Activated CD8-positive, alpha-beta memory T cell treated with anti-CD3 and anti-CD28 coated beads, Interleukin-2, amount 50 U/mL, for 24 hours (primary cell): ENCODE results near the gene RASAL3.
"Not testable (repeated sequence)": the region's sequence is repeated elsewhere in the genome, so short reads cannot be mapped to it uniquely, and the experiment has no call there.

ENCODE experiments used
- DNase-seq: peaks from one replicate; pipeline ENCODE4 v3.0.0-alpha.2; 2020; ENCODE audit errors: extremely low read depth

The RASAL3 gene

DNA sequence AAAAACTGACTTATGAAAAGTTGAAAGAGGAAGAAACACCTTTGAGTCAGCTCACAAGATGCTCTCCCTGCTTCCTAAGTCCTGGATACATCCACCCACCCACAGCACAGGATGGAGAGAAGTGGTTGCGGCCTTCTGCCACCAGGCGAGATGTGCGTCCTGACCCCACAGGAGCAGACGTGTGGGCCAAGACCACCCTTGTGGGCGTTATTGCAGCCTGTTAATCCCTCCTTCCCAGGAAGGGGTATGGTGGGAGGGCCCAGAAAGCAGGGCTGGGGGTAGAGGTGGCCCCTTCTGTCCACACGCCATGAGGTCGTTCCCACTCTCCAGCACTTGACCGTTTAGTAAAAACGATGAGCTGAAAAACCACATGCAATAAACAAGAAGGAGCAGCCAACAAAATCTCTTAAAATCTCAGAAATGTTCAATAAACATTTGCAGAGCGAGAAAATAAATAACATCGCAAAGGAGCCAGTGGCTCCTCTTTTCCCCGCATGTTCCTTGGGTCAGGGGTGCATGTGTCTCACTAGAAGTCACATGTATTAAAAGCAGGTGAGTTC, 43.1 kb downstream of the RASAL3 start:
- DNase-seq: no peak

DNA sequence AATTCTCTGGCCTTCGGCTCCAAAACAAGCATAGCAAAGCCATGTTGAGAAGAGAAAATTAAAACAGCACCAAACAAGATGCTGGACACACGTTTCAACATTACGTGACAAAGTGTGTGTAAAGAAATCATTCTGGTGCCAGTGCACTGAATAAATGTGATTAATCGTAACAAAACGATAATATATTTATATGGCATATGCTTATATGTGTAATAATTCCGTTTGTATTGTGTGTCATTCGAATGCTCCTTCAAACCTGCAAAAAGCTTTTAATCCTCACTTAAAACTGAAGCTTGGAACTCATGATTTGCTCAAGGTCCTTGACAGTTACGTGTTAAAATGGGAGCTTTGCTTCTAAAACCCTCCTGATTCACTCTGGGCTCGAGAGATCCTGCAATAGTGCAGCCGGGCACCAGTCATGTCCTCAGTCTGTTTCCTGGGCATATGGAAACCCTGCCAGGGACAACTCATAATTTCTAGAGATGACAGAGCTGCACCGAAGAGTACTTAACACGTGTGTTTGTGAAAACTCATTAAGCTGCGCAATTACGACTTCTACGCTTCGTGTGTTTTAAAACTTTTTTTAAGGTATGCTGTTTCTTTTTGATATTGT, 44.8 kb downstream of the RASAL3 start:
- no peak for DNase-seq

DNA sequence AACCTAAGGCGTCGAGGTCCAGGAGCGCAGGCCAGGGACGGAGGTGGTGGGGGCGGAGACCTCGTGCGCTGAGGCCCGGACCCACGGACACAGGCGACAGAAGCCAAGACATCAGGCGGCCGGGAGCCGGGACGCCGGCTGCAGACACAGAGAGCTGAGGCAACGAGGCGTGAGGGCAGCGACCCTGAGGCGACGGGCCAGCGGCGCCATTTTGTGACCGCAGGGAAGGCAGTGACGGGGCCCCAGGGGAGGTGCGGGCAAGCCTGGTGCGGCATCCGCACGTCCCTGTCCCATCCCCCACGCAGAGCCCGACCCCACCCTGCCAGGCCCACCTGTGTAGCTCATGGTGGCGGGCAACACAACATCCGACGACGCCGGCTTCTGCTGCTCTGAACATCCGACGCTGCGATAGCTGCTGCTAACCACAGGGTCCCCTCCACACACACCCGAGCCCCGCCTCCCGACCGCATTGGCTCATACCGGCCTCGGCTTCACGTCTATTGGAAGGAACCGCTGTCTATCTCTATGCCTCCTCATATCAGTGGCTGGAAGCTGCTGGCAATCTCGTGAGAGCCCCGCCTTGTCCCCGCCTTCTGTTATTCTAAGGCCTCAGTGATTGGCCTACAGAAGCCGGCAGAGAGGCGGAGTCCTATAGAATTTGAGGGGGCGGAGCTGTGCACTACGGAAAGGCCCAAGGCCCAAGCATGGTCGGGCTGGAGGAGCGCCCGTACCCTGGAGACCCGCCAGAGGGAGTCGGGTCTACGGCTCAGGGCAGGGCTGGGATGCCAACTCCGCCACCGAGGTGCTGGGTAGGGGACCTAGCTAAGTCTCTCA, 45.5 kb downstream of the RASAL3 start, which contains the start of gene AKAP8L:
Gene AKAP8L, minus strand, starts transcription at position 410 of the 834 bp plus-strand sequence. Its CDS starts 65 bp downstream, at position 345.
- peak; percentile 99 for DNase-seq

DNA sequence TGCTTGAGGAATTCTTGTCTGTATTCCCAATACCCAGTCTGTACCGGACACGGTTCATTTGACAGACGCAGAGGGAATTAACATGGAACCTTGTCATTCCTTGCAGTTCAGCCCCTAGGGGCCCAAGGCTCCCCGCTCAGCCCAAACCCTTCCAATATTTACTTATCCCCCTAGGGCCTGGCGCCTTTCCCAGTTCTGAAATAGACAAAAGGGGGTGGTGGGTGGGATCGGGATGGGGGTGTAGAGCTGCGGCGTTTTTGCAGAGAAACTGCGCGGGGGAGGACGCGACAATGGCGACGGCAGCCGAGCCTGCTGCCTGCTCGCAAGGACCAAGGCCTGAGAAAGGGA, 46.1 kb downstream of the RASAL3 start:
- no peak for DNase-seq

DNA sequence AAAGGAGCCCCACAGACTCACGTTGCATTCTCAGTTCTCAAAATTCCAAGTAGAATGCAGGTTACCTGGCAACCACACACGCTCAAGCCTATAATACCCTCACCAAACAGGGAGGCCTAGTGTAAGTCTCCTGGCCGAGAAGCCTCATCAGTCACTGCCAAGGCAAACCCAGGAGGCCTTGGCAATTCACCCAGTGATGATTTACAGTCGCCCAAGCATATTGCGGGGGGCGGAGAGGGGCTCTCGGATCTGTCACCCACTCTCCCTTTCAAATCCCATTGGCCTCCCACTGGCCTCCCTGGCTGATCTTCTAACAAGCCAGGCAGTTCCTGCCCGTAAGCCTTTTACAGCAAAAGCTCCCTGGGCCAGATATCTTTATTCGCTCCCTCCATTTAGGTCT, 46.6 kb downstream of the RASAL3 start:
- no peak for DNase-seq

DNA sequence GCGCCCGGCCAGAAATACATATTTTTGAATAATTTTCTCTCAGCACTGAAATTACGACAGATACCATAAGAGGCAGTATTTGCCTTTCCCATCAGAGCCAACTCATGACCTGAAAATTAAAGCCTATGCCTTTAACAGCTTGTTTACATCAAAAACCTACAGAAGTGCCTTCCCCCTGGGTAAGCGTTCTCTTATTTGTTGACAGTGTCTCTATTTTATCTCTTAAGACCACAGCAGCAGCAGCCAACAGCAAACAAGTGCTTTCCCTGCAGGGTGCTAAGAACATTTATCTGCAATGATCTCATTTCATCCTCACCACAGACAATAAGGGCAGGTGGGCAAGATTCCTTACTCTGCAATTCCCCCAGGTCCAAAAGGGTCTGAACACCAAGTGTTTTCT, 51.5 kb downstream of the RASAL3 start:
- no peak for DNase-seq

DNA sequence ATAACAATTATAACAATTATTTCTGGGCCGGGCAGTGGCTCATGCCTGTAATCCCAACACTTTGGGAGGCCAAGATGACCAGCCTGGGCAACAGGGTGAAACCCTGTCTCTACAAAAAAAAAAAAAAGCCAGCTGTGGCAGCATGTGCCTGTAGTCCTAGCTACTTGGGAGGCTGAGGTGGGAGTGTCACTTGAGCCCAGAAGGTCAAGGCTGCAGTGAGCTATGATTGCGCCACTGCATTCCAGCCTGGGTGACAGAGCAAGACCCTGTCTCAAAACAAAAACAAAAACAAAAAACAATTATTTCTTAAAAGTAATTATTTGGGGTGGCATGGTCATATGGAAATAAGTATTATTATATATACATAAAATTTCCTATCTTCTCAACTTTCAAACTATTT, 53.0 kb downstream of the RASAL3 start:
- DNase-seq: not testable (repeated sequence)

DNA sequence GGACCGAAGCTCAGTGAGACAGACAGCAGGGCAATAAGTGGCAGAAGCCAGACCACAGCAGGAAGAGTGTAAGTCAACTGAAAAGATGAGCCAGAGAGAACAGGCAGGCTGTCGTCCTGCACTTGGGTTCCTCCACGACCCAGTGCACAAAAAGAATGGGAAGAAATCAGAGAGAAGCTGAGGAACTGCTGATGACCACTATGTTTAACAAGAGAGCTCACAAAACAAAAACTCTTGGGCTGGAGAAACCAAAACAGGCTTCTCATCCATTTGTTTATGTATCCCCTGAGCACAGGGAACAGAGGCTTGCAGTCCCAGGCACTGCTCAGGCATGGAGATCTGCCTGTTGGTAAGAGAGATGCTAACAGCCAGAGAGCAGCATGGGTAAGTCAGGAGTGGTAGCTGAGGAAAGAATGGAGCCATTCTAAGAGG, 59.5 kb downstream of the RASAL3 start:
- no peak for DNase-seq

DNA sequence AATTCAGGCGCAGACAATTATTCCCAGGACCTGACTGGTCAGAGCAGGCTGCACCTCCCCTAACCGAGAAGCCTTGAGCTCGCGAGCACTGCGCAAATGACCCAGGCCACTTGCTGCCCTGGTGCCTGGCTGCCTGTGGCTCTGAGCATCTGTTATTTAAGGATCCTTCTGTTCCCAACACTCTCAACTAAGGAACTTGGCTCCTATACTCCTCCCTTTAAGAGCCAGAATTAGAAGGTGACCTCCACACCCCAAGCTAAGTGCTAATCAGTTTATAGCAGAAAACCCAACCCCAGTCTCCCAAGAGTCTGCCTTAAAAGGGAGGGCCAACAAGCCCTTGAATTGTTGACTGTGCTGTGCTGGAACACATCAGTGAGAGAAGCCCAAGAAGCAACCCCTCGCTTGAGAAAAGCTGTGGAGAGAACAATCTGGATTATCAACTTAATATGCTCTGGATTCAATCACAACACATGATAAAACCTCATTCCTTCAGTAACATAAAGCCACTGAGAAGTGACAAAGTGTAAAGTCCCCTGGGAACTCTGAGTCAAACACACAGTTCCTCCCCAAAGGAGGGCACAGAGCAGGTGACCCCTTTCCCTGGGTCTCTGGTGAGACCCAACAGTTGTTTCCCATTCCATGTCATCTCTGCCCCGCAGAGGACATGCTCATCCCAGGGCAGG, 60.1 kb downstream of the RASAL3 start:
- DNase-seq: no peak

DNA sequence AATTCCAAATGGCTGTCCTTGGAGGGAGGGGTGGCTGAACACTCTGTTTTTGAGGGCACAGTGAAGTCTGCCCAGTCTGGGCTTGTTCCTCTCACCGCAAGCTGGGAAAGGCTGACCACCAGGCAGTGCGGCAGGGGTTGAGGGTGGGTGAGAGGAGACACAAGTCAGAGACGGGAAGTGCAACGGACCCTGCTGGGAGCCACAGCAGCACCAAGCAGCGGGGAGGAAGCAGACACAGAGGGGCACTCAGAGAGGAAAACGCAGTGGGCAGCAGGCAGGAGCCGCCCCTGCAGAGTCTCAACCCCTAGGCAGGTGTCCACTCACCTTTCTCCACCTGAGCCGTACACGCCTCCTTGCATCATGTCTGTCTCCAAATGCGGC, 61.2 kb downstream of the RASAL3 start:
- no peak for DNase-seq

DNA sequence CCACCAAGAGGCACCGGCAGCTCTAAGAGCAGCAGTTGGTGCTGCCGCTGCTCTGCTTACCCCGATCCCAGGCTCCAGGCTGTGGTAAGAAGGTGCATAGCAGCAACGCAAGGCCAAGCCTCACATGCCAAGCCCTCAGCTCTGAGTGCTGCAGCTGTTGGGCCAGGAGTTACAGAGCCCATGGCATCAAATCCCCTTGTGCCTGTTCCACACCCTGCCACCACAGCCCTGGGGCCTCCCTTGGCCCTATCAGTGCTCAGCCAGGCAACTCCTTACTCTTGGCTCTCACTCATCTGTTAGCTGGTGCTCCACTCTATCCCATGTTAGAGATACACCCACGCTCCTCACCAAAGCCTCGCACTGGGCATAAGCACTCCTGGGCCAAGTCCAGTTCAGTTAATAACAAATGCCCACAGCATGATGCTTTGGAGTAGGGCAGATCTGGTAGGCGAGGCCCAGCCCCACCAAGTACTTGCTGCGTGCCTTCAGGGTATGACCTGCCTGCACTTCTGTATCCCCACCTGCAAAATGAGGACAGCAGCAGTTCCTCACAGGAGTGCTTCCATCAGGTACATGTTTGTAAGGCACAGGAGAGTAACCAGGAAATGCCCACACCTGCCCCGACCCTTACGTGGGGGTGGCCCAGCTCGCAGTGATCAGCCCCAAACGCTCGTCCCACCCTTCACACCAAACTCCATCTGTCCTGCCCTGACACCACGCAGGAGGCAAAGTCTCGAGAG, 61.8 kb downstream of the RASAL3 start:
- DNase-seq: no peak
